Stimulated activated CD8-positive, alpha-beta memory T cell treated with anti-CD3 and anti-CD28 coated beads, Interleukin-7, amount 100 ng/mL, for 24 hours (primary cell): ENCODE data around the gene OSBPL9.
"Not testable (repeated sequence)": the region's sequence is repeated elsewhere in the genome, so short reads cannot be mapped to it uniquely, and the experiment has no call there.

Experiments used
- DNase-seq: peaks from one replicate; pipeline ENCODE4 v3.0.0-alpha.2; 2020; ENCODE audit warnings: low read depth

The OSBPL9 gene

GRCh38 chr1:51610104-51610503 lies 6.8 kb upstream of the OSBPL9 start:
- DNase-seq, result not testable (repeated sequence)

GRCh38 chr1:51610637-51611036 lies 6.3 kb upstream of the OSBPL9 start:
- DNase-seq, result no peak

DNA sequence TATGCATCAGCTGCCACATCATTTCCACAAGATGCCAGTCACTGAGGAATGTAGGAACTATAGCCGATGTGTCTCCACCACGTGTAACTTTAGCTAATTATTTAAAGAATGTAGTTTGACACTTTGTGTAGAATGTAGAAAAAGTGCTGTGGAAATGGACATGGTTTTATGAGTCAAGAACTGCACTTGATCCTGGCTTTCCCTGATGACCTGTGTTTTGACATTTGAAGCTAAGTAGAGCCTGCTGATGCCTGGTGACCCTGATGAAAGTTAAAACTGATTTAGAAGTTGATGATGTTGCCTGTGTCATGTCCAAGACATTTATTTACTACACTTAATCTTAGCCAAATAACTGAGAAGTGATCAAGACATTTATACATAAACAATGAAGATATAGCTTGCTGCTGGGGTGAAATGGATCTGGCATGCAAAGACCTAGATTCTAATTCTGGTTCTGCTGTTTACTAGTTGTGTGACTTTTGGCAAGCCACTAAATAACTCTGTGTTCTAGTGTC lies 4.4 kb upstream of the OSBPL9 start:
- DNase-seq, result no peak

- DNase-seq, result no peak
These were observed 1.1 kb upstream of the OSBPL9 start for GRCh38 chr1:51615780-51616291.

DNA sequence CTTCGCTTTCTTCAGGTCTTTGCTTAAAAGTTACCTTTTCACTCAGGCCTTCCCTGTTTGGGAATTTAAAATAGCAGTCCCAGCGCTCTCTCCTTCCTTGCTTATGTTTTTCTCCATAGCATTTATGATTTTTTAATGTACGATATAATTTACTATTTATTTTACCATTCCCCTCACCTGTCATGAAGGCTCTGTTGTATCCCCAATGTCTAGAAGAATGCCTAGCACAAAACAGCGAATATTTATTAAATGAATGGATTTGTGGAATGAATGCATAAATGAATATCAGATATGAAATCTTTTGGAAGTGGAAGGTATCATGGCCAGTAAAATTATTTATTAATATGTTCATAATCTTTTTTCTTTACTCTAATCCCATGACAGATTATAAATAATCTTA lies 402 bp upstream of the OSBPL9 start:
- DNase-seq, result no peak

DNA sequence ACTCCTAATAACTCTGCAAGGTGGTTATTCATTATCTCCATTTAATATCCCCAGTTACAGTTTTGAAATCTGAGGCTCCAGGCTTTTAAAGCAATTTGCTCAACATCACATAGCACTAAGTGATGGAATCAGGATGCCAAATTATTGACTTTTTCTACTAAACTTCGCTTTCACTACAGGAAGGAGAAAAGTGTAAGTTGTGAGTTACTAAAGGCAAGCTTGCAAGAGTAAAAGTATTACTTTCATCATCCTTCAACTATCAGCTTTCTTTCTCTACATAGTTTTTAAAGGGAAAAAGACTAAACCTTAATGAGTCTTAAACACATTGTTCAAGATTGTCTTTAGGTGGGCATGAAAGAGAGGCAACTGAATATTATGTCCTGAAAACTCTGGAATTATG lies 1.8 kb downstream of the OSBPL9 start:
- no peak for DNase-seq

DNA sequence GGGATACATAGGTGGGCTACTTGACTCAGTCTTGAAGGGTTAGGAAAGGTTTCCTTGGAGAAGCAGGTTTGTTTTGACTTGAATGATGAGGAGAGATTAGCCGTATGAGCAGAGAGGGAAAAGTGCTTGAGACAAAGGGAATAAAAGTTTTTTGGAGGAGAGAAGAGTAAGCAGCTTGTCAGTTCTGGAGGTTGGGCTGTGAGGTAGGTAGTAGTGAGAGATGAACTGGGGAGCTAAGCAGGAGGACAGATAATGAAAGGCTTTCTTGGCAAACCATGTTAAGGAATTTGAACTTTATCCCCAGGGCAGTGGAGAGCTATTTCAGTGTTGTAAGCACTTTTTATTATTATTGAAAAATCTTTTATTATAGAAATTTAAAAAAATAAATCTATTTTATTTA lies 3.6 kb downstream of the OSBPL9 start:
- no peak for DNase-seq

DNA sequence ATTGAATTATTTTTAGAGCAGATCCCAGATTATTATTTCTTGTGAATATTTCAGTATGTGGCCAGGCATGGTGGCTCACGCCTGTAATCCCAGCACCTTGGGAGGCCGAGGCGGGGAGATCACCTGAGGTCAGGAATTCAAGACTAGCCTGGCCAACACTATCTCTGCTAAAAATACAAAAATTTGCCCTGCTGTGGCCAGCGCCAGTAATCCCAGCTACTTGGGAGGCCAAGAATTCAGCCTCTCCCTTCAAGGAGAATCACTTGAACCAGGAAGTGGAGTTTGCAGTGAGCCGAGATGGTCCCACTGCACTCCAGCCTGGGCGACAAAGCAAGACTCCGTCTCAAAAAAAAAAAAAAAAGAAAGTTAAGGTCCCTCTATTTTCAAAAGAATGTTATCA lies 4.3 kb downstream of the OSBPL9 start:
- DNase-seq, result no peak

DNA sequence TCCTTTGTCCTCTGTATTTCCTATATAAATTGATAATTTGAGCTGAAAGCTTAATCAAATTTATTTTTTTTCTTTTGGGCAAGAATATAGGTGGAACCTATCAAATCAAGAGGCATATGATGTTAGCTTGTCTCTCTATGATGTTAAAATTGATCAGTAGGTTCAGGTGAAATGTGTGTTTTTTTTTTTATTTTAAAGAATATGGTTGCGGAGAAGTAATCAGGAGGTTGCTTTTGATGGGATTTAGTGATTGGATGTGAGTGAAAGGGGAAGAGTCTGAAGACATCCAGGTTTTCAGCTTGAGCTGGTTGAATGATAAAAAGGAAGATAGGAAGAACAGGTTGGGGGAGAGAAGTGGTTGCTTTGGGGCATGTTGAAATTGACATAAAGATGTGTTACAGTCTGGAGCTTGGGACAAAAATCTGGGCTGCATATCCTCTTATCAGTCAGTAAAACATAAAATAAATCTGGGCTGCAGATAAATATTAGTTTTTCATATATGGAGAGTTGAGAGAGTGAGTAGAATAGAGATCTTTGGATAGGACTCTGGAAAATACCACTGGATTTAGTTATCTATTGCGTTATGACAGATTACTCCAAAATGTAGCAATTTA lies 5.1 kb downstream of the OSBPL9 start:
- DNase-seq, result no peak

GRCh38 chr1:51622455-51622913 lies 5.6 kb downstream of the OSBPL9 start:
- DNase-seq, result no peak

DNA sequence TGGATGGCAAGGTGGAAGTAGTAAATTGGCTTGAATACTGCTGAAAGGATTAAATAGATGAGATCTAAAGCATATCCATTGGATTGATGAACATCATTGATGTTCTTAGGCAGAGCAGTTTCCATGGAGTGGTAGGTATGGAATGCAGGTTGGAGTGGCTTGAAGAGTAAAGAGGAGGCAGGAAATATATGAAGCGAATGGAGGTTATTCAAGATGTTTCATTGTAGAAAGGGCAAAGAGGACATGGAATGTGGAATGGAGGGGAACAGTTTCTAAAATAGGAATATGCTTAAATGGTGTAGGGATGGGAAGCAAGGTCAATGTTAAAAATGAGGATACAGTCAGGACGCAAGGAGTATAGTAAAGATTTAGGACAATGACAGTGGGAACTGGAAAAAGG lies 6.1 kb downstream of the OSBPL9 start:
- no peak for DNase-seq

GRCh38 chr1:51623450-51623849 lies 6.6 kb downstream of the OSBPL9 start:
- DNase-seq, result no peak

DNA sequence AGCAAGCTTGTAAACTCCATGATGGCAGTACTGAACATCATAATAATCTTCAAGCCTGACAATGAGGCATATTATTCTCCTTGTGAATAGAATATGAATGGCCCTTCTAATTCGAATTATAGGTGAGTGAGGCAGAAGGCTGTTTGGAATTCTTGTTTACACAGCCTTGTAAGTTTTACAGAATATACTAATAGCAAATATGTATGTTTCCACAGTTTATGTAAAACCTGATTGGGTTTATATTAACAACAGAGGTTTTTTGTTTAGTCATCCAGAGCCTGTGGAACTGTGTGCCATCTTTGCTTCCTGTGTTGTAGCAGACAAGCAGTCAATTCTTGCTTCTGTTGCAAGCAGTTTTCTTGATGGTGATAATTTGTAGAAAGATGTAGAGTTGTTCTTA lies 8.0 kb downstream of the OSBPL9 start:
- DNase-seq, result no peak

DNA sequence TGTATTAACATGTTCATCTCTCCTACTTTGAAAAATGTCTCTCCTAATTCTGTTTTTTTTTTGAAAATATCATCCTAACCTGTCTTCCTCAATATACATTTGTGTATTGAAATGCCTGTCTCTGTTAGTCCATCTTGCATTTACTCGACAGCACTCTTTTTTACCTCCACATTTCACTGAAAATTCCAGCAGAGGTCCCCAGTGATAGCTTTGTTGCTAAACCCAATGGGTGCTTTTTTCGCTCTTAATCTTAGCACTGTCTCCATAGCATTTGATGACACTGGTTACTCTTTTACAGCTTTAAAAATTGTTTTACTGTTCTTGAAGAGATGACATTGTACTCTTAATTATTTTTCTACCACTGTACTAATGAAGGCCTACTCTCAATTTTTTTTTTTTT lies 10.8 kb downstream of the OSBPL9 start:
- no peak for DNase-seq

DNA sequence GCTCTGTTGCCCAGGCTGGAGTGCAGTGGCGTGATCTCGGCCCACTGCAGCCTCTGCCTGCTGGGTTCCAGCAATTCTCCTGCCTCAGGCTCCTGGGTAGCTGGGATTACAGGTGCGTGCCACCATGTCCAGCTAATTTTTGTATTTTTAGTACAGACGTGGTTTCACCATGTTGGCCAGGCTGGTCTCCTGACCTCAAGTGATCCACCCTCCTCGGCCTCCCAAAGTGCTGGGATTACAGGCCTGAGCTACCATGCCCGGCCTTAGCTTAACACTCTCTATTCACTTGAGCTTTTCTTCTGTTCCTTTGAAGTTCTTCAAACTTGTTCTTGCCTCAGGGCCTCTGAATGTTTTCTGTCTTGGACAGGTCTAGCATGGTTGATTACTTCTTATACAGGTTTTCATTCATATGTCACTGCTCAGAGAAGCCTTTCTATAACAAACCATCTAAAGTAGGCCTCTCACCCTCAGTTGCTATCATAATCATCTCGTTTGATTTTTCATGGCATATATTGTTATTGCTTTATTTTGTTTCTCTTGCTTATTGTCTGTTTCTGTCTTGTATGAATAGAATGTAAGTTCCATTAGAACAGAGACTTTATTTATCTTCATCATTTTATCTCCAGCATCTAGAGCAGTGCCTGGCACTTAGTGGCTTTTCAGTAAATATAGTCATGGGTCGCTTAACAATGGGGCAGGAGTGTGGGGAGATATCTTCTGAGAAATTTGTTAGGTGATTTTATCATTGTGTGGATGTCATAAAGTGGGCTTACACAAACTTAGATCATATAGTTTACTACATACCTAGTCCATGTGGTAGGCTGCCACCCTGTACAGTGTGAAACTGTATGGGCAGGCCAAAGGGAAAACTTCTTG lies 12.1 kb downstream of the OSBPL9 start:
- DNase-seq, result no peak

DNA sequence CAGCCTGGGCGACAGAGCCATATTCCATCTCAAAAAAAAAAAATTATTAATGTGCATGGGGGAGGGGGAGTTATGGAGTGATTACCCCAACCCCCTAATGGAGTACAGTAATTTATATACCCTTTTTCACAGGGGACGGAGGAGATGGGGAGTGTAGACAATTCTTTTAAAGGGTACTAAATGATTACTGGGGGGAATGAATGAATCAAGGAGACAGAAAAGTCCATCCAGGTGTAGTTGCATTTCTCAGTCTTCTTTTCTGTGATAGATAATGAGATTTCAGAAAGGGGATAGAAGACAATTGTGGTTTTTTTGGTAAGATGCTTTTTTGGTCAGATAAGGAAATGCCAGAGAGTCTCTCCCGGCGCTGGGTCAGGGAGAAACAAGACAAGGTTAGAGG lies 13.0 kb downstream of the OSBPL9 start:
- no peak for DNase-seq

DNA sequence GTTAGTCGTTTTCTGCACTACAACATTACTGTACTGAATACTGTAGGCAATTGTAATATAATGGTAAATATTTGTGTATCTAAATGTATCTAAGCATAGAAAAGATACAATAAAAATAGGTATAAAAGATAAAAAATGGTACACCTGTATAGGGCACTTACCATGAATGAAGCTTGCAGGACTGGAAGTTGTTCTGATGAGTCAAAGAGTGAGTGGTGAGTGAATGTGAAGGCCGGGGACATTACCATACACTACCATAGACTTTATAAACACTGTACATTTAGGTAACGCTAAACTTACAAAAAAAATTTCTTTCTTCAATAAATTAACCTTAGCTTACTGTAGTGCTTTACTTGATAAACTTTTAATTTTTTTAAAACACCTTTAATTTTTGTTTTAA lies 13.5 kb downstream of the OSBPL9 start:
- DNase-seq, result no peak

GRCh38 chr1:51630922-51631321 lies 14.0 kb downstream of the OSBPL9 start:
- DNase-seq, result no peak

GRCh38 chr1:51631747-51632146 lies 14.9 kb downstream of the OSBPL9 start:
- no peak for DNase-seq

GRCh38 chr1:51634618-51635017 lies 17.7 kb downstream of the OSBPL9 start:
- DNase-seq, result no peak

DNA sequence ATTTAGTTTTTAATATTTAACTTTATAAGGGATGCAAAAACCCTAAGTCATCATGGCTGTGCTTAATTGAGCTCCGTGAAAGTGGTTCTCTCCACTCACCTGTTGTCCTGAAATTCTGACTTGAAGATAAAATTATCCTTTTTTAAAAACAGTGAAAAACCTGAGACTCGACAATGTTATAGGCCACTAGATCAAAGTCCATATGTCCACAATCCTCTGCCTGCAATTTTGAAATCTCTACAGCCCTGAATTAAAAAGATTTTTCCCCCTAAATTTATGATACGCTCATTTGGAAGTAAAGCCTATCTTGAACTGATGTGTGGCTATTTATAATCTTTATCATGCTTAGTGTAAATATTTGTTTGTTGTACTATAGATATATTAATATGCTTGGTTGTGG lies 18.7 kb downstream of the OSBPL9 start:
- DNase-seq, result no peak

DNA sequence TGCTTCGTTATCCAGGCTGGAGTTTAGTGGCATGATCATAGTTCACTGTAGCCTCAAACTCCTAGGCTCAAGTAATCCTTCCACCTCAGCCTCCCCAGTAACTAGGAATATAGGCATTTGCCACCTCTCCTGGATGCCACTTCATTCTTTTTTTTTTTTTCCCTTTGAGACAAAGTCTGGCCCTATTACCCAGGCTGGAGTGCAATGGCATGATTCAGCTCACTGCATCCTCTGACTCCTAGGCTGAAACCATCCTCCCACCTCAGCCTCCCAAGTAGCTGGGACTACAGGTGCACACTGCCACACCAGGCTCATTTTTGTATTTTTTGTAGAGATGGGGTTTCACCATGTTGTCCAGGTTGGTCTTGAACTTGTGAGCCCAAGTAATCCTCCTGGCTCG lies 19.3 kb downstream of the OSBPL9 start:
- no peak for DNase-seq
